NCI-H510A (cell line): ENCODE measurements around the gene FRG1.
"Not testable (repeated sequence)": the region's sequence is repeated elsewhere in the genome, so short reads cannot be mapped to it uniquely, and the experiment has no call there.

Source experiments
- DNase-seq: peaks from one replicate; lab custom pipeline; 2025; lab: John Stamatoyannopoulos, UW

FRG1 gene

DNA sequence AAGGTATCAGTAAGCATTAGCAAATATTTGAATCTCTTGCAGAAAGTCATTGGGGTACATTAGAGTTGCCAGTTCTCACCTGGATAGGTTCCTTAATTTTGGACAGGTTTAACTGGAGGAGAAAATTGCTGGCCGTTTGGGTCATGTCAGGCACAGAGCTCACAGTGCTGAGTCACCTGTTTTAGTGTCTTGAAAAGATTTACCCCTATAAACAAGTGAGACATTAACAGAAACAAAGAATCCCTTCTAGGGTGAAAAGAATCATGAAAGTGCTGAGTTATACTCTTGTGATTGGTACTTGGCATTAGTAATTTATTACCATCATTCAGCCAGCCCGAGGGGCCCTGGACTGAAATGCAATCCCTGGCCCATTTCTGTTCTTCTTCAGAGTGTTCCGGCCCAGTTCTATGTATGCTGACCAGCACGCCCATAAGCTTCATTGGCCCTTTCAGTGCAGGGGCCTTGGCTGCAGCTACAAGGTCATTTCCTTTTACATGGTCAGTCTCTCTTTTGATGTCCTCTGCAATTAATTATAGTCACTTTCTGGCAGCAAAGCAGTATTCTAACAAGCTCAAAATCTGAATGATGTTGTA, 45.1 kb downstream of the FRG1 start:
- not testable (repeated sequence) for DNase-seq

DNA sequence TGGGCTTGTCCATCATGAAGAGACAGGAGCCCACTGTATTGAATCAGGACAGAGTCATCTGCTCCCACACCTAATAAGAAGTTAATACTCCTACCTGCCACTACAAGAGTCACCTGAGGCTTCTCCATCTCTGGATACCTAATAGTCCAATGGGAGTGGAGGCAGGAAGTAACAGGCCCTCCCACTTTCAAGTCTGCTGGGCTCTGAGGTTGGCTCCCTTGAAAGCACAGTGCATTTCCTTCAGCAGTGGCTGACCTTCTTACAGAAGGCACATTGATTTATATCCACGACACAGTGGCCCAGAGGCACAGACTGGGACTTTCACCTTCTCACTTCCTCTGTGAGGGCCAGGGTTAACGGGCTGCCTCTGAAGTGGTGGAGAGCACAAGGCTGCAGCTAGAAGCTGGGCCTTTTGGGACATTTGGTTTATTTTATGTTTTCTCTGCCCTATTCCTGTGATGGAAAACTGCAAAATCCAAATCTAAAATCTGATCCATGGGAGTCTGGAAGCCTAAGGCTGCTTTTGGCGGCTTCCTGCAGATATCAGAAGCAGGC, 48.3 kb downstream of the FRG1 start:
- no peak for DNase-seq

DNA sequence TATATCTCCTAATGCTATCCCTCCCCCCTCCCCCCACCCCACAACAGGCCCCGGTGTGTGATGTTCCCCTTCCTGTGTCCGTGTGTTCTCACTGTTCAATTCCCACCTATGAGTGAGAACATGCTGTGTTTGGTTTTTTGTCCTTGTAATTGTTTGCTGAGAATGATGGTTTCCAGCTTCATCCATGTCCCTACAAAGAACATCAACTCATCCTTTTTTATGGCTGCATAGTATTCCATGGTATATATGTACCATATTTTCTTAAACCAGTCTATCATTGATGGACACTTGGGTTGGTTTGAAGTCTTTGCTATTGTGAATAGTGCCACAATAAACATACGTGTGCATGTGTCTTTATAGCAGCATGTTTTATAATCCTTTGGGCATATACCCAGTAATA, 49.3 kb downstream of the FRG1 start:
- DNase-seq: not testable (repeated sequence)
